GM19452 (cell line): ENCODE measurements around the gene GIPC2.
"Not testable (repeated sequence)": the region's sequence is repeated elsewhere in the genome, so short reads cannot be mapped to it uniquely, and the experiment has no call there.

Experiments used
- ATAC-seq: cut with Tn5 transposase; IDR thresholded peaks from one replicate; pipeline ENCODE4 v1.9.1; 2021; ENCODE audit not compliant: unreplicated experiment

GIPC2 gene

DNA sequence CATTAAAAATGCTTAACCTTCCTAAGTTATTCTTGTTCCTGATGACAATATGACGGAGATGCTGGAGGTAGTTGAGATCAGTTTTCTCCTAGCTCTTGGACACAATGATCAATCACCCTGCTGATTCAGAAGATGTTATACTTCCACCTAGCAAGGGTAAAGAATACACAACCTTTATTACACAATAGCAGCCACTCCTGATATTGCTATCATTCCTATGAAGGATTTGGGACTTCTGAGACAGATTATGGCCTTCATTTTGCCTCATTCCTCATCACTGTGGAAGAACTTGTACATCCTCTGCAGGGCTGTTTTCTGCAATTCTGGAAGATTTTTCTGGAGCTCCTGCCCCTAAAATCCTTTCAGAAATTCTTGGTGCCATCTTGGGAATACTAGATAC is 47.8 kb downstream of the GIPC2 start:
- no peak for ATAC-seq

DNA sequence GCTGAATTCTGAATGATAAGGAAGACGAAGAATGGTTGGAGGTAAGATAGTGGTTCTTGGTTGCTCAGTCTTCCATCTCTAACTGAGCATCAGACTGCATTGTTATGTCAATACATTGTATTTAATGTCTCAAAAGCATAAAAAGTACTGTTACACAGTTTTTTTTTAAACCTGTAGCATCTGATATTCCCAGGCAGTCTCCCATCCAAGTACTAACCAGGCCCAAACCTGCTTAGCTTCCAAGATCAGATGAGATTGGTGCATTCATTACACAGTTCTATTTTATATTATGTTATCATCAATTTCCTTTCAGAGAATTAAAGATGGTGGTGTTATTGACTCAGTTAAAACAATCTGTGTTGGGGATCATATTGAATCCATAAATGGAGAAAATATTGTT is 48.9 kb downstream of the GIPC2 start:
- ATAC-seq = no peak

- ATAC-seq = no peak
These were observed 49.8 kb downstream of the GIPC2 start for GRCh38 chr1:78095593-78095992.

GRCh38 chr1:78096017-78096416 is 50.3 kb downstream of the GIPC2 start:
- ATAC-seq = no peak

DNA sequence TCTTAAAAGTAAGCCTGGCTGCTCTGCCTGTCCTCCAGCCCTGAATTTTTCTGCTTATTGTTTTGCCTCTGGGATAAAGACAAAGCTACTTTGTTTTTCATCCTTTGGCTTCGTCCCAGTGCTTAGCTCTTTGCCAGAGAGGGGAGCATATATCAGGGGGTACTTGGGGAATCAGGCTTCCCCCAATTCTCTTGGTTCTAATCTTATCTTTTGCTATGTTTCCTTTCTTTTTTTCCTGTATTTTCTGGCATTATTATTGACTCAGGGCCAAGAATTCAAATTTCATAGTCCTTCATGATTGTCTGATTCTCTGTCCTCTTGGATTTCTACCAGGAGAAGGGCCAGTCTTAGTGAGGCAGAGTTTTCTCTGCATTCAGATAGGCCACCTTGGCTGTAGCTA is 51.2 kb downstream of the GIPC2 start:
- no peak for ATAC-seq

- no peak for ATAC-seq
These were observed 55.3 kb downstream of the GIPC2 start for GRCh38 chr1:78101051-78101450.

DNA sequence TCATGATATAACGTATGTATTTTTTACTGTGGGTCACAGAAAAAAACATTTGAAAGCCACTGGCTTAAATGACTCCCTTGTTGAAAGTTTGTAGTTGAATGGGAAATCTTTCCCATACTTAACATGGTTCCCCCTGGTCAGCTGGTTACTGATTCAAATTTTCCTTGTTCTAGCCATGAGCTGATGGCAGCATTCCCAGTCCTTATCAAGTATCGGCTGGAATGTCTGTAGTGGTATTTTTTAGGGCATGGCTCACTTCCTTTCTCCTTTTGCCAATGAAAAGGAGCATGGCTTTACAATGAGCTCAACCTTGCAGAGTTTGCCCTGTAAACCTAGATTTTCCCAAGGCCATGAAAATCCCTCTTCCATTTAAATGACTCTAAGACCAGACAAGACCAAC is 55.7 kb downstream of the GIPC2 start:
- no peak for ATAC-seq

DNA sequence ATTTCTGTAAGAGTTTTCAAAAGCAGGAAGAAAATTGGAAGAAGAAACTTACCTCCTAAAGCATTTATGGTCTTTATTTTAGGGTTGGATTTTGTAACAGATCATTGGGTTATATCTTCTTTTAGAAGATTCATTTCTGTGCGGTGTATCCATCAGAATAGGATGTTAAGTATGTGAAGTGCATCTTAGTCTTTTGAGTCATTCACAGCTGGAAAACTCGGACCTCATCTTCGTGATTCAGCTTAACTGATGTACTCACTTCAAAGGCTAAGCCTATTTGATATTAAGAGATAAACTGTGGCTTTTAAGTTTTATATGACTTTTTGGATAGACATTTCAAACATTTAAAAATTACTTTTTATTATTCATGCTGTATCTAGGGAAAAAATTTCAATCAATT is 56.3 kb downstream of the GIPC2 start:
- no peak for ATAC-seq

DNA sequence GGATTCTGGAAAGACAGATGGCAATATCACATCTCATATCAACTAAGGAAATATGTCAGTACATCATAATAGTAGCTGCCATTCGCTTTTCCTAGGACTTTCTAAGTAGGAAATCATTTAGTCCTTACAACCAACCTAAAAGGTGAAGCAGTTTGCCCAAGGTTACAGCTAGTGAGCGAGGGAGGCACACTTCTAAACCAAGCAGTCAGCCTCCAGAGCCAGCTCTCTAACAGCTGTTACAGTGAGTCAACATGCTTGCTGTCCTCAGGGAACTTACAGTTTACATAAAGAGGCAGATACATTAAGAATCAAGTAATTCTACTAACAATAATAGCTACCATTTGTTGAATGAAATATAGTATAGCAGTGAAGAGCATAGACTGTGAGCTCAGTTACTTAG is 57.1 kb downstream of the GIPC2 start:
- no peak for ATAC-seq

GRCh38 chr1:78104322-78104721 is 58.6 kb downstream of the GIPC2 start:
- ATAC-seq = no peak

DNA sequence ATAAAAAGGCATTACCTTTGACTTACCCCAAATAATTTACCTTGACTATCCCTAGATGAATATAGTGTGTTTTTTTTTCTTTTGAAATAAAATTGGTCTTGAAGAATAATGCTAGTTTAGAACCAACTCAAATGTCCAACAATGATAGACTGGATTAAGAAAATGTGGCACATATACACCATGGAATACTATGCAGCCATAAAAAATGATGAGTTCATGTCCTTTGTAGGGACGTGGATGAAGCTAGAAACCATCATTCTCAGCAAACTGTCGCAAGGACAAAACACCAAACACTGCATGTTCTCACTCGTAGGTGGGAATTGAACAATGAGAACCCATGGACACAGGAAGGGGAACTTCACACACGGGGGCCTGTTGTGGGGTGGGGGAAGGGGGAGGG is 63.9 kb downstream of the GIPC2 start:
- ATAC-seq = not testable (repeated sequence)

DNA sequence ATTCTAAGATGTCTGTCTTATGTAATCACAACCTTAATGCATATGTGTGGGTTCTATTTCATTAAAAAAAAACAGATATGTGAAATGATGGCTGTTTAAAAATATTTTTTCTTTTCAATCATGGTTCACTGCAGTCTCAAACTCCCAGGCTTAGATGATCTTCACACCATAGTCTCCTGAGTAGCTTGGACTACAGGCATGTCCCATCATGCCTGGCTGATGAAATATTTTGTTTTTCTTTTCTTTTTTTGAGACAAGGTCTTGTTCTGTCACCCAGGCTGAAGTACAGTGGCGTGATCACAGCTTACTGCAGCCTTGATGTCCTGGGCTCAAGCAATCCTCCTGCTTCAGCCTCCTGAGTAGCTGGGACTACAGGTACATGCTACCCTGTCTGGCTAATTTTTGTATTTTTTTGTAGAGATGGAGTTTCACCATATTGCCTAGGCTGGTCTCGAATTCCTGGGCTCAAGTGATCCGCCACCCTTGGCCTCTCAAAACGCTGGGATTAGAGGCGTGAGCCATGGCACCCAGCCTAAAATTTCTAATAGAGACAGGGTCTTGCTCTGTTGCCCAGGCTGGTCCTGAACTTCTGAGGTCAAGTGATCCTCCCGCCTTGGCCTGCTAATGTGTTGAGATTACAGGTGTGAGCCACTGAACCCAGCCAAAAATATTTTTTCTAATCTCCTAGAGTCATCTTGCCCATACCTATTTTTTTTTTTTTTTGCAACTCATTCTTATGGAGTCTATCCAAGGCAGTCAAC is 67.6 kb downstream of the GIPC2 start:
- no peak for ATAC-seq

- peak; percentile 91 for ATAC-seq
These were observed 68.5 kb downstream of the GIPC2 start for GRCh38 chr1:78114034-78114956.

GRCh38 chr1:78120485-78120884 is 74.7 kb downstream of the GIPC2 start:
- not testable (repeated sequence) for ATAC-seq

DNA sequence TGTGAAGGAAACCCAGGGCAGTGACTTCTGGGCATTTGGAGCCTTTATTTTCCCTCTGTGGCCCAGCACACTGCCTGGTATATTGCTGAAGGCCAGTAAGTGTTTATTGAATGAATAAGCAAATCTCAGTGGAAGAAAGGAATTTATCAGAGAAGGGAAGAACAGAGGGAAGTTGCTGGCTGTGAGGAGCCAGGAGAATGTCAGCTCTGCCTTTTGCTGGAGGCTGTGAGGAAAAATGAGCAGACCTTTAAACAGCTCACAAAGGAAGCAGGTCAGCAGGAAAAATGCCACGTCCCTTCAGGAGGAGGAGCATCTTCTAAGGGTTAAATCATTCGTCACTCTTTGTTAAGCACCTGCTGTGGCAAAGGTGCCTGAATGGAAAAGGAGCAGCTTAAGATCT is 75.9 kb downstream of the GIPC2 start:
- ATAC-seq = no peak

GRCh38 chr1:78122389-78122788 is 76.6 kb downstream of the GIPC2 start:
- no peak for ATAC-seq

GRCh38 chr1:78126506-78126905 is 80.7 kb downstream of the GIPC2 start:
- ATAC-seq = no peak

GRCh38 chr1:78132174-78132947 is 86.6 kb downstream of the GIPC2 start:
- no peak for ATAC-seq

DNA sequence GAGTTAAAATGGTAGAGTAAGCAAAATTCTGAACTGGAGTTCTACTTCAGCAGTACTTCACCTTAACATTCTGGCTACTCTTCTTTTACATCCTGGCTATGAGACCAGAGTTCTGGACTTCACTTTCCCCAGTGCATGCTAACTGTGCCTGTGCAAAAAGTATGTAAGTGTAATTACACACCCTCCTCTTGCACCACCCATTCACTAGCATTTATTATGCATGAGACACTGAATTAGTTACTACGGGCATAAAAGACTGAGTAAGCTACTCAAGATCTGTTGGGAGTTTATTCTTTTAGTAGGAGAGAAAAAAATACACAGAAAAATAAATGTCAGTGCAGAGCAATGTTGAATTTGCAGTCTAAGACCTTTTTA is 87.2 kb downstream of the GIPC2 start:
- no peak for ATAC-seq

- ATAC-seq = no peak
These were observed 90.9 kb downstream of the GIPC2 start for GRCh38 chr1:78136680-78137079.

GRCh38 chr1:78141531-78142231 is 95.9 kb downstream of the GIPC2 start:
- ATAC-seq = no peak
